GM12878 (cell line): ENCODE results near the gene BSN. TPM values are rescaled to one million over a fixed set of nuclear protein-coding genes. Genes with fewer than 3 reads are reported as not detected.

Source experiments
- ATAC-seq: fragments of 200-7000 bp; cut with Tn5 transposase; 3 replicates; pipeline ENCODE4 v1.9.1; 2020; ENCODE audit warnings: mild to moderate bottlenecking, moderate library complexity
- BruUV-seq: library from RNA; stranded (reverse); fragments of 400-500 nt; replicated peaks from 2 replicates; lab custom pipeline; 2021; lab: Mats Ljungman, UMichigan
- CTCF ChIA-PET: fragments of 300-600 bp; sonication (Branson Sonifier 250); formaldehyde crosslinking; extraction: SDS; loops from one replicate; lab custom pipeline; 2021; ENCODE audit warnings: inconsistent platforms; lab: Yijun Ruan, JAX
- POLR2A ChIA-PET: fragments of 350-600 bp; formaldehyde crosslinking; extraction: SDS; loops from one replicate; lab custom pipeline; 2021; ENCODE audit warnings: inconsistent platforms; lab: Charles Lee
- RAD21 ChIA-PET: fragments of 300-600 bp; sonication (Branson Sonifier 250); formaldehyde crosslinking; loops from one replicate; lab custom pipeline; 2023; ENCODE audit warnings: antibody characterized with exemption; ENCODE audit not compliant: unreplicated experiment; lab: Charles Lee
- SMC1A ChIA-PET: fragments of 300-600 bp; sonication (Branson Sonifier 250); formaldehyde crosslinking; loops from one replicate; lab custom pipeline; 2023; ENCODE audit not compliant: unreplicated experiment, uncharacterized antibody; lab: Charles Lee
- DNase-seq: peaks from one replicate; pipeline ENCODE4 v3.0.0-alpha.2; 2011; ENCODE audit warnings: low read depth, low spot score
- FAIRE-seq: peaks from 3 replicates; lab custom pipeline; 2011; peaks lifted over from hg19 to GRCh38; lab: Jason Lieb, UNC
- H2AFZ ChIP-seq: 2 replicates; pipeline ENCODE4 v1.6.0; 2011; ENCODE audit warnings: low read depth, low read length, control low read depth; ENCODE audit not compliant: control insufficient read depth
- H3K27ac ChIP-seq: 2 replicates; pipeline ENCODE4 v1.5.1; 2011; ENCODE audit warnings: control low read depth; ENCODE audit not compliant: control insufficient read depth, insufficient read depth
- H3K27me3 ChIP-seq, 2 experiments: replicated peaks in 1 of 2; 2 replicates each; pipeline versions ENCODE4 v1.6.0 to v1.6.1; 2011; ENCODE audit warnings: low read length in 1 of 2; ENCODE audit not compliant: control insufficient read depth in 2 of 2, insufficient read depth in 2 of 2
- H3K36me3 ChIP-seq, 2 experiments: 2 replicates each; pipeline ENCODE4 v1.5.1; 2011; ENCODE audit warnings: low read length in 1 of 2; ENCODE audit not compliant: control insufficient read depth in 2 of 2, insufficient read depth in 2 of 2
- H3K4me1 ChIP-seq: 2 replicates; pipeline ENCODE4 v1.6.1; 2011; ENCODE audit warnings: mild to moderate bottlenecking, low read length, moderate library complexity, mixed read lengths; ENCODE audit not compliant: control insufficient read depth, insufficient read depth
- H3K4me2 ChIP-seq: 2 replicates; pipeline ENCODE4 v1.6.0; 2011; ENCODE audit warnings: control low read depth; ENCODE audit not compliant: control insufficient read depth, insufficient read depth
- H3K4me3 ChIP-seq: fragments of 200-600 bp; sonication (generic); 2 replicates; pipeline ENCODE4 v1.5.1; 2016
- H3K79me2 ChIP-seq: 2 replicates; pipeline ENCODE4 v1.6.0; 2011; ENCODE audit warnings: low read length; ENCODE audit not compliant: control insufficient read depth, insufficient read depth
- H3K9ac ChIP-seq: 2 replicates; pipeline ENCODE4 v1.8.0; 2011; ENCODE audit warnings: low read length, control low read depth, mixed read lengths; ENCODE audit not compliant: control insufficient read depth, insufficient read depth
- H3K9me3 ChIP-seq: replicated peaks from 3 replicates; pipeline ENCODE4 v1.5.1; 2011; ENCODE audit warnings: mild to moderate bottlenecking, low read length; ENCODE audit not compliant: control insufficient read depth, insufficient read depth
- H4K20me1 ChIP-seq: 2 replicates; pipeline ENCODE4 v1.6.0; 2011; ENCODE audit not compliant: control insufficient read depth, insufficient read depth
- BHLHE40 ChIP-seq, 2 experiments: fragments of 450-650 bp in 1 of 2; IDR thresholded peaks; 2 replicates each; pipeline ENCODE4 v1.6.1; 2011 to 2017; ENCODE audit warnings: low read depth in 2 of 2, borderline replicate concordance in 1 of 2, improper control_type of control experiment in 1 of 2, low read length in 1 of 2, mild to moderate bottlenecking in 1 of 2
- CREB1 ChIP-seq: IDR thresholded peaks from 2 replicates; pipeline ENCODE4 v1.6.1; 2012; ENCODE audit warnings: low read depth, mild to moderate bottlenecking, inconsistent platforms
- EGR1 ChIP-seq, 2 experiments: IDR thresholded peaks; 1 replicate in 1 of 2; 2 replicates in 1 of 2; pipeline ENCODE4 v1.6.1; 2011 to 2012; ENCODE audit warnings: low read depth in 2 of 2, low read length in 2 of 2, borderline replicate concordance in 1 of 2, mild to moderate bottlenecking in 1 of 2, moderate library complexity in 1 of 2
- FOS ChIP-seq: IDR thresholded peaks from 3 replicates; pipeline ENCODE4 v1.6.1; 2011; ENCODE audit warnings: borderline replicate concordance; ENCODE audit not compliant: insufficient read length; ENCODE audit errors: extremely low read depth
- ZNF207 ChIP-seq: fragments of 450-650 bp; IDR thresholded peaks from 2 replicates; pipeline ENCODE4 v1.6.1; 2014; ENCODE audit warnings: antibody characterized with exemption, mild to moderate bottlenecking, borderline replicate concordance
- WGBS: methylation state at CpG from one replicate; pipeline ENCODE4 v1.1.6; 2016; ENCODE audit warnings: low lambda C conversion rate; ENCODE audit not compliant: insufficient replicate concordance, insufficient coverage; ENCODE audit errors: missing lambda C conversion rate; 5-methylcytosine and 5-hydroxymethylcytosine counted together
- in situ Hi-C: fragments of 300-500 bp; cut with MboI; formaldehyde crosslinking; loops from 9 replicates; pipeline ENCODE4 v1.14.3; 2018; ENCODE audit warnings: mixed read lengths
- intact Hi-C: fragments of 100-400 bp; cut with micrococcal nuclease; formaldehyde crosslinking; loops from one replicate; pipeline ENCODE4 v1.14.2; 2022; ENCODE audit not compliant: unreplicated experiment
- polyA plus RNA-seq, 11 experiments: library from polyadenylated mRNA; depleted of rRNA in 4 of 11; unstranded in 6 of 11; stranded (reverse) in 5 of 11; fragments of >200 nt; fragmentation: Nextera tagmentation in 4 of 11; fragmentation: Illumina TruSeq in 1 of 11; extraction: Ambion mirVana in 4 of 11; extraction: Trizol in 1 of 11; gene quantifications; 1 replicate in 1 of 11; 2 replicates in 10 of 11; pipeline versions ENCODE4 v1.2.1 to v1.2.3, GENCODE V29; 2011 to 2016; ENCODE audit warnings: inconsistent platforms in 2 of 11, missing spikeins in 2 of 11, low read depth in 1 of 11
- total RNA-seq, 4 experiments: library from RNA; depleted of rRNA in 3 of 4; stranded (reverse); fragments of >200 nt in 3 of 4; fragmentation: Illumina TruSeq in 1 of 4; extraction: Trizol in 1 of 4; gene quantifications; 2 replicates each; pipeline versions ENCODE4 v1.2.1 to v1.2.3, GENCODE V29; 2013 to 2021
- TF ChIP-seq, protein P1 (sequence below): fragments of 150-350 bp; IDR thresholded peaks from 2 replicates; pipeline ENCODE4 v1.6.1; 2014; ENCODE audit warnings: mild to moderate bottlenecking, low read depth, low read length

Gene BSN
- total and polyA plus RNA-seq, 10 of the 15 experiments (the other 5 are each of a cell fraction or from before 2014, with no cell fraction given) = under 0.01 to 0.19 (median 0.05) TPM; not detected in 1

DNA sequence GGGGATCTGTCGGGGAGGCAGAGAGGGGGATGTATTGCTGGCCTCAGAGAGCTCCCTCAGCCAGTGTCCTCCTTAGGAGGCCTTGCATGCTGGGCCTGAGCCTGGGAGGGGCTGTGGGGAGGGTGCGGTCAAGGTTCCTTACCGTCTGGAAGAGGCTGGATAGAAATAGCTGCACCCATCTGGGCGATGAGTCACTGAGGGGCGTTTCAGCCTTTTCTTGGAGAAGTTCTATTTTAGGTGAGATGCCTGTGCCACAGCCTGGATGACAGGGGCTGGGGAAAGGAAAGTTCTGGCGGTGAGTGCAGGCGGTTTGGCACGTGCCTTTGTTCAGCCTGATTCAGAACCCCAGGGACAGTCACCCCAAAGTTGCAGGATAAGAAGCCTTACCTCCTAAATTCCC, 84.2 kb downstream of the BSN start:
- in situ Hi-C loops (no loop called here), intact Hi-C loops (no loop called here)
- no peaks in the 10 kb centered on the region for H3K79me2 ChIP-seq
- H3K36me3 ChIP-seq = no peaks in the 10 kb centered on the region
- BruUV-seq = no TSS peak
- no peak for FAIRE-seq
- TF ChIP-seq, protein P1, sequence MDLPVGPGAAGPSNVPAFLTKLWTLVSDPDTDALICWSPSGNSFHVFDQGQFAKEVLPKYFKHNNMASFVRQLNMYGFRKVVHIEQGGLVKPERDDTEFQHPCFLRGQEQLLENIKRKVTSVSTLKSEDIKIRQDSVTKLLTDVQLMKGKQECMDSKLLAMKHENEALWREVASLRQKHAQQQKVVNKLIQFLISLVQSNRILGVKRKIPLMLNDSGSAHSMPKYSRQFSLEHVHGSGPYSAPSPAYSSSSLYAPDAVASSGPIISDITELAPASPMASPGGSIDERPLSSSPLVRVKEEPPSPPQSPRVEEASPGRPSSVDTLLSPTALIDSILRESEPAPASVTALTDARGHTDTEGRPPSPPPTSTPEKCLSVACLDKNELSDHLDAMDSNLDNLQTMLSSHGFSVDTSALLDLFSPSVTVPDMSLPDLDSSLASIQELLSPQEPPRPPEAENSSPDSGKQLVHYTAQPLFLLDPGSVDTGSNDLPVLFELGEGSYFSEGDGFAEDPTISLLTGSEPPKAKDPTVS = no peak
- TF ChIP-seq CREB1 = no peak
- TF ChIP-seq BHLHE40 (IDR thresholded peaks at IDR 0.05; ENCODE audit: borderline replicate concordance in 1 of 2, low read depth in 2 of 2, low read length in 1 of 2) = 0 out of 4 replicates have a peak, but pooled peaks of 1 of the 2 experiments have one; percentile 14
- no peak for TF ChIP-seq EGR1 (IDR thresholded peaks at IDR 0.05; ENCODE audit: borderline replicate concordance in 1 of 2, low read depth in 2 of 2, low read length in 2 of 2)
- no peak for TF ChIP-seq ZNF207
- TF ChIP-seq FOS = no peak
- no peaks in the 10 kb centered on the region for H4K20me1 ChIP-seq
- ChIA-PET POLR2A (no interaction called here), CTCF (interaction anchor here (0.5 to 1.4 kb wide), 2 partner anchors 33 to 1344 kb away, joined by 3 to 4 read pairs; no protein-coding TSS in a partner anchor), SMC1A (no interaction called here), RAD21 (interaction anchor here (1.9 kb wide), 1 partner anchor 99 kb away, joined by 7 read pairs; no protein-coding TSS in a partner anchor)
- no peaks in the 10 kb centered on the region; a peak in 1 of 4 replicates for H3K27me3 ChIP-seq
- no peaks in the 10 kb centered on the region for H3K9me3 ChIP-seq
- H3K9ac ChIP-seq = no peak overlapping the region
- H3K4me2 ChIP-seq = no peak overlapping the region
- no peak for ATAC-seq
- no peak overlapping the region for H3K27ac ChIP-seq
- no peak overlapping the region for H2AFZ ChIP-seq
- WGBS = 45% methylated on average over 8 of the region's 8 CpGs
- no peak overlapping the region for H3K4me3 ChIP-seq
- DNase-seq = no peak
- no peaks in the 10 kb centered on the region for H3K4me1 ChIP-seq
